AG04450 (cell line): ENCODE measurements around the gene SYT17. TPM values are rescaled to one million over a fixed set of nuclear protein-coding genes. Genes with fewer than 3 reads are reported as not detected.

Experiments used
- CTCF ChIA-PET: fragments of 300-600, 350-600 bp; formaldehyde crosslinking; extraction: SDS; loops from one replicate; lab custom pipeline; 2022; ENCODE audit warnings: antibody characterized with exemption, inconsistent platforms; lab: Charles Lee
- POLR2A ChIA-PET: fragments of 350-600 bp; formaldehyde crosslinking; extraction: SDS; loops from one replicate; lab custom pipeline; 2021; ENCODE audit warnings: antibody characterized with exemption, inconsistent platforms; lab: Yijun Ruan, JAX
- DNase-seq: peaks from one replicate; pipeline ENCODE4 v3.0.0-alpha.2; 2011; ENCODE audit warnings: low read depth, low spot score
- H3K27ac ChIP-seq: one replicate; pipeline ENCODE4 v1.5.1; 2012; ENCODE audit warnings: low read depth, low read length, control low read depth
- H3K27me3 ChIP-seq: one replicate; pipeline ENCODE4 v1.6.0; 2012; ENCODE audit warnings: low read length; ENCODE audit not compliant: control insufficient read depth, insufficient read depth
- H3K4me3 ChIP-seq: 2 replicates; pipeline ENCODE4 v1.5.1; 2011; ENCODE audit warnings: mild to moderate bottlenecking, low read depth, low read length, control low read depth
- H3K9me3 ChIP-seq: 2 replicates; pipeline ENCODE4 v1.5.1; 2012; ENCODE audit warnings: low read length; ENCODE audit not compliant: control insufficient read depth, insufficient read depth
- polyA plus RNA-seq: library from polyadenylated mRNA; depleted of rRNA; stranded (reverse); fragments of >200 nt; gene quantifications from 2 replicates; pipeline ENCODE4 v1.2.3, GENCODE V29; 2011
- TF ChIP-seq, protein P1 (sequence below): IDR thresholded peaks from 2 replicates; pipeline ENCODE4 v1.5.1; 2011; ENCODE audit warnings: low read depth, low read length, control low read depth, inconsistent platforms

The SYT17 gene
- polyA plus RNA-seq, 1 experiment: 0.27 TPM

GRCh38 chr16:19126300-19126699 lies 41.7 kb upstream of the SYT17 start:
- no peak overlapping the region for H3K4me3 ChIP-seq
- ChIA-PET CTCF (interaction anchor here (1.0 kb wide), 1 partner anchor 54 kb away, joined by 3 read pairs; no protein-coding TSS in a partner anchor), POLR2A (no interaction called here)
- peaks cover 6% of the 10 kb centered on the region for H3K9me3 ChIP-seq
- no peak for DNase-seq
- TF ChIP-seq, protein P1, sequence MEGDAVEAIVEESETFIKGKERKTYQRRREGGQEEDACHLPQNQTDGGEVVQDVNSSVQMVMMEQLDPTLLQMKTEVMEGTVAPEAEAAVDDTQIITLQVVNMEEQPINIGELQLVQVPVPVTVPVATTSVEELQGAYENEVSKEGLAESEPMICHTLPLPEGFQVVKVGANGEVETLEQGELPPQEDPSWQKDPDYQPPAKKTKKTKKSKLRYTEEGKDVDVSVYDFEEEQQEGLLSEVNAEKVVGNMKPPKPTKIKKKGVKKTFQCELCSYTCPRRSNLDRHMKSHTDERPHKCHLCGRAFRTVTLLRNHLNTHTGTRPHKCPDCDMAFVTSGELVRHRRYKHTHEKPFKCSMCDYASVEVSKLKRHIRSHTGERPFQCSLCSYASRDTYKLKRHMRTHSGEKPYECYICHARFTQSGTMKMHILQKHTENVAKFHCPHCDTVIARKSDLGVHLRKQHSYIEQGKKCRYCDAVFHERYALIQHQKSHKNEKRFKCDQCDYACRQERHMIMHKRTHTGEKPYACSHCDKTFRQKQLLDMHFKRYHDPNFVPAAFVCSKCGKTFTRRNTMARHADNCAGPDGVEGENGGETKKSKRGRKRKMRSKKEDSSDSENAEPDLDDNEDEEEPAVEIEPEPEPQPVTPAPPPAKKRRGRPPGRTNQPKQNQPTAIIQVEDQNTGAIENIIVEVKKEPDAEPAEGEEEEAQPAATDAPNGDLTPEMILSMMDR: no peak
- H3K27ac ChIP-seq: no peak overlapping the region
- H3K27me3 ChIP-seq: no peaks in the 10 kb centered on the region

- CTCF ChIA-PET: no interaction called here
Measured at GRCh38 chr16:19127205-19127604, 40.8 kb upstream of the SYT17 start.

DNA sequence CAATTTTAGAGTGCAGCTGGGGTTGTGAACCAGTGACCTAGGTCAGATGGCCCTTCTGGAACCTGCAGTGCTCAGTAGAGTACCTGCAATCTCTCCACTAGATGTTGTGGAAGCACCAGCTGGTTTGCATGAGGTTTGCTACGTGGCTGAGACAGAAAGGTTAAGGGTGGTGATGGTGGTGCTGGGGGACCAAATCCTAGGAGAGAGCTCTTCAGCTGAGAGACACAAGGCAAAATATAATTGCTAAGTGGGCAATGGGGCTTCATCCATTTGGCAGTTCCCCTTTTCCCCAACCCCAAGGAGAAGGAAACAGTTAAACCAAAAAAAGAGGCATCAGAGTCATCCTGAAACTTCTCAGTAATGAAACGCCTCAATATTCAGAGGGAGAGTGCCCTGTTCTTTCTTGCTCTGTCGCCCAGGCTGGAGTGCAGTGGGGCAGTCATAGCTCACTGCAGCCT lies 40.3 kb upstream of the SYT17 start:
- ChIA-PET POLR2A (interaction anchor here (0.5 kb wide), 1 partner anchor 9 kb away, joined by 4 read pairs; no protein-coding TSS in a partner anchor), CTCF (no interaction called here)
- no peak overlapping the region for H3K27ac ChIP-seq
- no peaks in the 10 kb centered on the region for H3K27me3 ChIP-seq
- TF ChIP-seq, protein P1: no peak
- H3K9me3 ChIP-seq: peaks cover 6% of the 10 kb centered on the region
- no peak overlapping the region for H3K4me3 ChIP-seq
- no peak for DNase-seq

More at GRCh38 chr16:19127205-19127604, 40.8 kb upstream of the SYT17 start:
- TF ChIP-seq, protein P1: no peak
- Histone ChIP-seq H3K27ac (no peak overlapping the region), H3K27me3 (no peaks in the 10 kb centered on the region), H3K9me3 (peaks cover 6% of the 10 kb centered on the region), H3K4me3 (no peak overlapping the region)
- POLR2A ChIA-PET: no interaction called here
- DNase-seq: no peak

GRCh38 chr16:19128454-19129200 lies 39.4 kb upstream of the SYT17 start:
- TF ChIP-seq, protein P1: no peak
- CTCF ChIA-PET: no interaction called here
- DNase-seq: no peak
- Histone ChIP-seq H3K4me3 (no peak overlapping the region), H3K27ac (no peak overlapping the region), H3K9me3 (peaks cover 6% of the 10 kb centered on the region), H3K27me3 (no peaks in the 10 kb centered on the region)
- POLR2A ChIA-PET: no interaction called here

DNA sequence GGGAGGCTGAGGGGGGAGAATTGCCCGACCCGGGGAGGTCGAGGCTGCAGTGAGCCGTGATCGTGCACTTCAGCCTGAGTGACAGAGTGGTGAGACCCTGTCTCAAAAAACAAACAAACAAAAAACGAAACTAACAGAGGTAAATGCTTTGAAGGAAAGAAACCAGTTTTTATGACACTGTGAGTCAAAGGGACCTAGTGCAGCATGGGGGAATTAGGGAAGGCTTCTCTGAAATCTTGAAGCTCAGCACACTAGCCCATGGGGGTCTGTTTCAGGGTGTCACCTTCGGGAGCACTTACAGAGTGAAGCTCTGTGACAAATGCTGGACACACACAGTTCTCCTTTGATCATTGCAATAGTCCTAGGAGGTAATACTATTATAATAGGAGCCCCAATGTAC lies 37.7 kb upstream of the SYT17 start:
- CTCF ChIA-PET: no interaction called here
- Histone ChIP-seq H3K27ac (no peak overlapping the region), H3K4me3 (no peak overlapping the region), H3K9me3 (peaks cover 4% of the 10 kb centered on the region), H3K27me3 (no peaks in the 10 kb centered on the region)
- POLR2A ChIA-PET: interaction anchor here (0.9 to 1.5 kb wide), 2 partner anchors 11 to 16 kb away, joined by 3 to 4 read pairs; no protein-coding TSS in a partner anchor
- DNase-seq: no peak
- TF ChIP-seq, protein P1: no peak
